ENCODE results near the gene RAB29.

DNA sequence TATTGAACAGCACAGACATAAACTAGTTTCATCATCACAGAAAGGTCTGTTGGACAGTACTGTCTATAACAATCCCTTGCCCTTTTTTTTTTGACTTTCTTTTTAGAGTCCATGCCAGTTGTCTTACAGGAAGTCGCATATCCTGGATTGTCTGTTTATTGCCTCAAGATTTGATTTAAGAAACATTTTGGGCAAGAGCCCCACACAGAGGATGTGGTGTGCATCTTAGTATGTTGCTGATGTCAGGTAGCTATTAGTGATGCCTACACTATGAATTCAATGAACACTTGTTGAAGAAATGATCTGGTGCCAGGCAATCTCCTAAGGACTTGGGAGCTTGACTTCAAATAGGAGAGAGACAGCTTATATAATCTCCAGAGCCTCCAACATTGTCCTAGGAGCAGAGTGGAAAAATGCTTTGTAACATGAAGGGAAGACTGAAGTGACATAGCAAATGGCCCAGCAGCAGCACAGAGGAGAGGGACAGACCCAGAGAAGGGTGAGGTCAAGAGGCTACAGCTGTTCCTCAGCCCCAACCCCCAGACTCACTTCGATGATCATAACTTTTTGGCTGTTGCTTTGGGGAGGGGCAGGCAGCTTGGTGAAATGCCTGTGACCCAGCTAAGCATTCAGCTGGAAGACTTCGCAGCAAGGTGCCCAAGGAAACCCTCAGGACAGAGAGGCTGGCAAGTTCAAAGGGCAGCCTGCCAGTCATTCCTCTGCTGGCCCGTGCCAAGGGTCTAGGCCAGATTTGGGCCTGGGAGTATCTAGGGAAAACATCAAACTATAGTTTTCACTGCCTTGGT is 7.5 kb upstream of the RAB29 start:
- TF ChIP-seq, protein P1, sequence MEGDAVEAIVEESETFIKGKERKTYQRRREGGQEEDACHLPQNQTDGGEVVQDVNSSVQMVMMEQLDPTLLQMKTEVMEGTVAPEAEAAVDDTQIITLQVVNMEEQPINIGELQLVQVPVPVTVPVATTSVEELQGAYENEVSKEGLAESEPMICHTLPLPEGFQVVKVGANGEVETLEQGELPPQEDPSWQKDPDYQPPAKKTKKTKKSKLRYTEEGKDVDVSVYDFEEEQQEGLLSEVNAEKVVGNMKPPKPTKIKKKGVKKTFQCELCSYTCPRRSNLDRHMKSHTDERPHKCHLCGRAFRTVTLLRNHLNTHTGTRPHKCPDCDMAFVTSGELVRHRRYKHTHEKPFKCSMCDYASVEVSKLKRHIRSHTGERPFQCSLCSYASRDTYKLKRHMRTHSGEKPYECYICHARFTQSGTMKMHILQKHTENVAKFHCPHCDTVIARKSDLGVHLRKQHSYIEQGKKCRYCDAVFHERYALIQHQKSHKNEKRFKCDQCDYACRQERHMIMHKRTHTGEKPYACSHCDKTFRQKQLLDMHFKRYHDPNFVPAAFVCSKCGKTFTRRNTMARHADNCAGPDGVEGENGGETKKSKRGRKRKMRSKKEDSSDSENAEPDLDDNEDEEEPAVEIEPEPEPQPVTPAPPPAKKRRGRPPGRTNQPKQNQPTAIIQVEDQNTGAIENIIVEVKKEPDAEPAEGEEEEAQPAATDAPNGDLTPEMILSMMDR (conservative IDR thresholded peaks at IDR 0.05) = no peak
- TF ChIP-seq ZFX (IDR thresholded peaks at IDR 0.05) = no peak
